ENCODE measurements around the gene MRPL24. TPM values are rescaled to one million over a fixed set of nuclear protein-coding genes. Genes with fewer than 3 reads are reported as not detected.
A peak's percentile ranks its signal among the peaks of the same experiment; 100 is the strongest.

The MRPL24 gene
- total and polyA plus RNA-seq, 2 of the 8 experiments (the other 6 are each of a cell fraction or from before 2014, with no cell fraction given), result 29.7 to 35.2 TPM

DNA sequence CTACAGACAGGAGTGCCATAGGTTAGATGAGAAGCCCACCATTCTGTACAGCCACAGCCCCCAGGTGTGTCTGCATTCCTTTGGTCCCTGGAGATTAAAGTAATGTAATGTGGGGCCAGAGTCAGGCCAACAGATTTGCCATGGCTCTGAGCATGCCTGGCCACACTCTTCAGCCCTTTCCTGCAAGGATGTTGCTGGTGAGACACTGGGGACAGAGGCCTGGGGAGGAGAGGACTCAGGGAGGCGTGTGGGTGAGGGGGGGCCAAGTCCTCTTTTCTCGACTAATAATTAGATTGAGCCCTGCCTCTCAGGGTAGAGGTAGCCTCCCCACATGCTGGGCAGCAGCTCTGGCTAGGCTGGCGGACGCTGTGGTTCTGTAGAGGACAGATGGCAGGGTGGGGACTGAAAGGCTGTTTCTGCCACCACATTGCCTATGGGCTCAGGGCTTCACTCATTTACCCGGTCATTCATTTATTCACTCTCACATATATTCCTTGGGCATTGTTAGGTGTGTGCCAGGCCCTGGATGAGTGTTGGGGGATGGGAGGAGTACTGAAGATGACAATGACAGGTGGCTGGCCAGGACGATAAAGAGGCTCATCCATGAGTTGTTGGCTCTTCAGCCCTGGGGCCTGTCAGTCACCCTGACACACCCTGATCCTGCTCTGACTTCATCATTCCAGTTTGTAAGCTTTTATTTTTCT, 19.4 kb upstream of the MRPL24 start:
- FAIRE-seq, result no peak
- TF ChIP-seq POU5F1 (IDR thresholded peaks at IDR 0.05; ENCODE audit: low read depth, low read length) (no peak), PHF8 (conservative IDR thresholded peaks at IDR 0.05; ENCODE audit: low read depth, low read length) (no peak), CEBPB (IDR thresholded peaks at IDR 0.05; ENCODE audit: low read depth, low read length) (no peak), TCF12 (IDR thresholded peaks at IDR 0.05; ENCODE audit: low read depth, low read length) (no peak), KDM5A (IDR thresholded peaks at IDR 0.05; ENCODE audit: low read length) (no peak), RBBP5 (IDR thresholded peaks at IDR 0.05; ENCODE audit: borderline replicate concordance, low read depth, low read length) (no peak), BACH1 (IDR thresholded peaks at IDR 0.05; ENCODE audit: low read length) (no peak), MAFK (IDR thresholded peaks at IDR 0.05; ENCODE audit: low read depth, low read length) (no peak)

More for the DNA sequence above, 19.4 kb upstream of the MRPL24 start:
- Histone ChIP-seq H2BK120ac (replicated peaks; ENCODE audit: low read depth, low read length) (no peak overlapping the region), H3K9me3 (ENCODE audit: insufficient read depth in 2 of 2, low read depth in 1 of 2, low read length in 1 of 2) (no peaks in the 10 kb centered on the region), H3K4me3 (ENCODE audit: extremely low read depth in 1 of 4, insufficient read depth in 2 of 4, low read depth in 3 of 4, low read length in 4 of 4) (no peak overlapping the region), H3K56ac (replicated peaks; ENCODE audit: insufficient read length, low read depth, low read length) (no peak overlapping the region), H3K79me2 (ENCODE audit: control insufficient read depth in 1 of 2, insufficient read depth in 2 of 2, low read length in 2 of 2) (peaks cover 0 to 3% of the 10 kb centered on the region in 2 experiments; a peak in 1 of 4 replicates), H4K91ac (replicated peaks; ENCODE audit: insufficient read length, low read length) (no peak overlapping the region), H3K27me3 (replicated peaks in 1 of 4; ENCODE audit: control insufficient read depth in 3 of 4, extremely low read depth in 1 of 4, insufficient read depth in 3 of 4, low read length in 3 of 4) (no peaks in the 10 kb centered on the region), H2BK15ac (ENCODE audit: low read length) (peak overlapping the region; percentile 16; the same call in 1 of the 2 replicates), H3K4me1 (replicated peaks in 1 of 4; ENCODE audit: control insufficient read depth in 3 of 4, insufficient read depth in 4 of 4, low read length in 3 of 4) (peaks cover 0 to 5% (median 0%) of the 10 kb centered on the region in 4 experiments; a peak in 3 of 7 replicates), H4K20me1 (replicated peaks in 1 of 2; ENCODE audit: control insufficient read depth in 1 of 2, insufficient read depth in 2 of 2, low read length in 2 of 2) (no peaks in the 10 kb centered on the region), H2AK5ac (ENCODE audit: low read depth, low read length) (no peak overlapping the region), H4K8ac (ENCODE audit: extremely low read depth, insufficient read depth, low read length) (peak overlapping the region; percentile 36; the same call in 1 of the 2 replicates), H3K4me2 (ENCODE audit: insufficient read depth in 1 of 2, low read depth in 2 of 2, low read length in 2 of 2) (no peak overlapping the region), H3K27ac (ENCODE audit: low read depth, low read length) (no peak overlapping the region), H2BK12ac (ENCODE audit: low read depth, low read length) (no peak overlapping the region), H4K5ac (ENCODE audit: insufficient read length, low read depth, low read length) (no peak overlapping the region), H2BK20ac (ENCODE audit: low read length) (no peak overlapping the region), H3K23ac (ENCODE audit: insufficient read length) (no peak overlapping the region), H3K18ac (ENCODE audit: extremely low read depth, low read length) (no peak overlapping the region), H2AFZ (ENCODE audit: low read length) (no peak overlapping the region), H3K14ac (ENCODE audit: insufficient read length) (no peak overlapping the region), H2BK5ac (ENCODE audit: low read depth, low read length) (no peak overlapping the region), H3K9ac (replicated peaks in 1 of 4; ENCODE audit: extremely low read depth in 1 of 4, low read depth in 3 of 4, low read length in 3 of 4) (peak overlapping the region in 1 of 4 experiments; percentile 54; a peak in 1 of 7 replicates), H3K79me1 (ENCODE audit: low read depth, low read length) (no peaks in the 10 kb centered on the region), H3K4ac (replicated peaks; ENCODE audit: insufficient read length, low read depth, low read length) (no peak overlapping the region), H3K36me3 (ENCODE audit: control insufficient read depth in 2 of 4, insufficient read depth in 4 of 4, low read length in 3 of 4) (no peaks in the 10 kb centered on the region), H3K23me2 (ENCODE audit: low read depth, low read length) (no peaks in the 10 kb centered on the region)
- ChIA-PET POLR2A (ENCODE audit: partially characterized antibody) (interaction anchor here (1.0 to 2.1 kb wide), 4 partner anchors 8 to 13 kb away, joined by 3 to 17 read pairs (median 3); partner anchors contain the start of gene HDGF), CTCF (ENCODE audit: partially characterized antibody) (interaction anchor here (0.6 to 4.2 kb wide), 7 partner anchors 34 to 121 kb away, joined by 3 to 29 read pairs (median 3); no protein-coding TSS in a partner anchor)
- no peak for DNase-seq (ENCODE audit: low read depth in 1 of 2, low spot score in 2 of 2)
- WGBS, 2 experiments (ENCODE audit: extremely low coverage in 1 of 2, insufficient coverage in 1 of 2, insufficient read length in 1 of 2, insufficient replicate concordance in 2 of 2, low coverage in 1 of 2, low lambda C conversion rate in 2 of 2, missing lambda C conversion rate in 1 of 2), result 73% methylated on average over 6 of the region's 6 CpGs; no CpG with 5 or more reads in 1 of the 2 experiments

Data from H1 (cell line).